B cell (primary cell): Measurements from ENCODE around the gene INPP5B. TPM values are rescaled to one million over a fixed set of nuclear protein-coding genes. Genes with fewer than 3 reads are reported as not detected.

Experiments used
- ATAC-seq: fragments of 200-7000 bp; cut with Tn5 transposase; one replicate; pipeline ENCODE4 v1.10.0; 2021; ENCODE audit warnings: low read depth, mild to moderate bottlenecking, moderate number of reproducible peaks, moderate library complexity
- CTCF ChIA-PET: fragments of 350-600 bp; sonication (Branson Sonifier 250); formaldehyde crosslinking; loops from one replicate; lab custom pipeline; 2021; ENCODE audit warnings: antibody characterized with exemption, inconsistent platforms; lab: Charles Lee
- POLR2A ChIA-PET: fragments of 350-600 bp; sonication (Branson Sonifier 250); formaldehyde crosslinking; loops from one replicate; lab custom pipeline; 2021; ENCODE audit warnings: antibody characterized with exemption; lab: Charles Lee
- DNase-seq: peaks from one replicate; pipeline ENCODE4 v3.0.0; 2013
- H2AFZ ChIP-seq: 2 replicates; pipeline ENCODE4 v1.6.1; 2012; ENCODE audit warnings: mild to moderate bottlenecking, low read depth, low read length; ENCODE audit not compliant: insufficient read depth, poor library complexity, severe bottlenecking
- H3K27ac ChIP-seq, 2 donors: 1 replicate in 1 of 2; 2 replicates in 1 of 2; pipeline ENCODE4 v1.5.1; 2012 to 2013; ENCODE audit warnings: low read length in 2 of 2, mild to moderate bottlenecking in 2 of 2, moderate library complexity in 1 of 2
- H3K27me3 ChIP-seq, 4 experiments: fragments of 200-600 bp in 1 of 4; sonication (generic) in 1 of 4; replicated peaks in 1 of 4; 1 replicate in 2 of 4; 2 replicates in 2 of 4; pipeline versions ENCODE4 v1.6.1 to v1.7.0; 2013 to 2016; ENCODE audit warnings: low read length in 3 of 4, mild to moderate bottlenecking in 2 of 4, mixed read lengths in 1 of 4, moderate library complexity in 1 of 4; ENCODE audit not compliant: insufficient read depth in 4 of 4, control insufficient read depth in 3 of 4; ENCODE audit errors: control extremely low read depth in 1 of 4
- H3K36me3 ChIP-seq, 2 experiments: replicated peaks in 1 of 2; 1 replicate in 1 of 2; 2 replicates in 1 of 2; pipeline versions ENCODE4 v1.6.1 to v1.7.1; 2013; ENCODE audit warnings: low read length in 1 of 2; ENCODE audit not compliant: insufficient read depth in 2 of 2, control insufficient read depth in 1 of 2; ENCODE audit errors: control extremely low read depth in 1 of 2, extremely low read depth in 1 of 2
- H3K4me1 ChIP-seq, 2 donors: fragments of 200-600 bp in 1 of 2; sonication (generic) in 1 of 2; 1 replicate in 1 of 2; 2 replicates in 1 of 2; pipeline versions ENCODE4 v1.5.1 to v1.6.1; 2013 to 2017; ENCODE audit warnings: low read length in 2 of 2; ENCODE audit not compliant: control insufficient read depth in 2 of 2, insufficient read depth in 2 of 2
- H3K4me2 ChIP-seq: replicated peaks from 2 replicates; pipeline ENCODE3; 2012; ENCODE audit warnings: mild to moderate bottlenecking, low read depth, low read length; ENCODE audit not compliant: poor library complexity, severe bottlenecking
- H3K4me3 ChIP-seq, 5 experiments: fragments of 200-600 bp in 1 of 5; sonication (generic) in 1 of 5; 1 replicate in 3 of 5; 2 replicates in 2 of 5; pipeline versions ENCODE4 v1.5.1 to v1.7.0; 2011 to 2016; ENCODE audit warnings: low read length in 4 of 5, mild to moderate bottlenecking in 4 of 5, low read depth in 2 of 5, control low read depth in 1 of 5, moderate library complexity in 1 of 5; ENCODE audit not compliant: insufficient read depth in 1 of 5; ENCODE audit errors: control extremely low read depth in 1 of 5, extremely low read depth in 1 of 5
- H3K79me2 ChIP-seq: fragments of 200-600 bp; sonication (generic); one replicate; pipeline ENCODE4 v1.6.0; 2016; ENCODE audit warnings: low read length; ENCODE audit not compliant: control insufficient read depth, insufficient read depth
- H3K9ac ChIP-seq: fragments of 200-600 bp; sonication (generic); 2 replicates; pipeline ENCODE4 v1.6.1; 2017; ENCODE audit warnings: mild to moderate bottlenecking, low read length, moderate library complexity
- H3K9me3 ChIP-seq, 3 donors: one replicate each; pipeline versions ENCODE4 v1.6.1 to v1.7.1; 2013; ENCODE audit warnings: low read length in 2 of 3; ENCODE audit not compliant: control insufficient read depth in 2 of 3, insufficient read depth in 1 of 3; ENCODE audit errors: control extremely low read depth in 1 of 3
- H4K20me1 ChIP-seq: 2 replicates; pipeline ENCODE4 v1.6.0; 2012; ENCODE audit warnings: mild to moderate bottlenecking, low read length; ENCODE audit not compliant: insufficient read depth, control insufficient read depth, poor library complexity, severe bottlenecking
- H3K27ac Mint-ChIP-seq: one replicate; pipeline ENCODE4 v1.8.0; 2021; ENCODE audit warnings: mixed read lengths
- H3K27me3 Mint-ChIP-seq: one replicate; pipeline ENCODE4 v1.8.0; 2021; ENCODE audit warnings: mixed read lengths
- H3K4me1 Mint-ChIP-seq: one replicate; pipeline ENCODE4 v1.8.0; 2021; ENCODE audit warnings: mixed read lengths
- H3K4me3 Mint-ChIP-seq: one replicate; pipeline ENCODE4 v1.8.0; 2021; ENCODE audit warnings: mixed read lengths
- H3K9me3 Mint-ChIP-seq: one replicate; pipeline ENCODE4 v1.8.0; 2022; ENCODE audit warnings: mixed read lengths; ENCODE audit not compliant: insufficient read depth
- CTCF ChIP-seq: fragments of 200-600 bp; IDR thresholded peaks from one replicate; pipeline ENCODE4 v1.8.0; 2022; ENCODE audit warnings: antibody characterized with exemption, mild to moderate bottlenecking
- EZH2 ChIP-seq: IDR thresholded peaks from 2 replicates; pipeline ENCODE4 v1.6.1; 2012; ENCODE audit warnings: borderline replicate concordance, low read depth, mild to moderate bottlenecking, moderate library complexity, low read length; ENCODE audit not compliant: insufficient read depth, poor library complexity, severe bottlenecking
- WGBS: methylation state at CpG from one replicate; pipeline ENCODE4 v1.1.5; 2013; ENCODE audit warnings: missing lambda C conversion rate; ENCODE audit not compliant: insufficient coverage; 5-methylcytosine and 5-hydroxymethylcytosine counted together
- intact Hi-C: fragments of 100-400 bp; cut with micrococcal nuclease; formaldehyde crosslinking; loops from one replicate; pipeline ENCODE4 v1.10.0; 2022
- polyA plus RNA-seq: library from polyadenylated mRNA; depleted of rRNA; stranded (reverse); fragments of >200 nt; gene quantifications from 2 replicates; pipeline ENCODE4 v1.2.3, GENCODE V29; 2012
- total RNA-seq, 2 donors: library from RNA; stranded (reverse); fragments of 120-200 nt in 1 of 2; gene quantifications; 1 replicate in 1 of 2; 2 replicates in 1 of 2; pipeline versions ENCODE4 v1.2.3 to v1.2.4, GENCODE V29; 2013 to 2022

The INPP5B gene
- total and polyA plus RNA-seq, 2 donors (not counting 1 experiment from before 2014, with no cell fraction given): 45.4 to 63.3 TPM

DNA sequence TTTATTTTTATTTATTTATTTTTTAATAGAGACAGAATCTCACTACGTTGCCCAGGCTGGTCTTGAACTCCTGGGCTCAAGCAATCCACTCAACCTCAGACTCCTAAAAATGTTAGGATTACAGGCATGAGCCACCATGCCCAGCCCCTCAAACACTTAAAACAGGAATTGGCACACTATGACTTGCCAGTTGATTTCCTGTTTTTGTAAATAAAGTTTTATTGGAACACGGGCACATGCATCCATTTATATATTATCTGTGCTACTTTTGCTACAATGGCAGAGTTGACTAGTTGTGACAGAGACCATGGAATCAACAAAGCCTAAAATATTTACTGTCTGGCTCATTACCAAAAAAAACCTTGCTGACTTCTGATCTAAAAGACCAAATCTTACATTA lies 122.9 kb downstream of the INPP5B start:
- Histone ChIP-seq H3K27ac (no peak overlapping the region), H3K79me2 (peaks cover under 1% of the 10 kb centered on the region), H3K27me3 (no peaks in the 10 kb centered on the region), H3K9ac (no peak overlapping the region), H3K9me3 (no peaks in the 10 kb centered on the region), H3K4me2 (no peak overlapping the region), H3K4me1 (peaks cover 6 to 13% of the 10 kb centered on the region in 2 donors), H3K4me3 (no peak overlapping the region), H4K20me1 (no peaks in the 10 kb centered on the region), H3K36me3 (peaks cover 5 to 38% of the 10 kb centered on the region in 2 experiments), H2AFZ (no peak overlapping the region)
- intact Hi-C loops: no loop called here
- no CpG with 5 or more reads among the region's 2 CpGs for WGBS
- POLR2A ChIA-PET: no interaction called here
- ATAC-seq (no peak), DNase-seq (no peak)
- H3K4me3 Mint-ChIP-seq: no peak overlapping the region
- TF ChIP-seq CTCF: no peak
- no peak for TF ChIP-seq EZH2
- no peaks in the 10 kb centered on the region for H3K27me3 Mint-ChIP-seq
- peaks cover 18% of the 10 kb centered on the region for H3K4me1 Mint-ChIP-seq
- no peak overlapping the region for H3K27ac Mint-ChIP-seq
- CTCF ChIA-PET: interaction anchor here (1.6 kb wide), 1 partner anchor 12 kb away, joined by 6 read pairs; no protein-coding TSS in a partner anchor
- H3K9me3 Mint-ChIP-seq: no peaks in the 10 kb centered on the region

DNA sequence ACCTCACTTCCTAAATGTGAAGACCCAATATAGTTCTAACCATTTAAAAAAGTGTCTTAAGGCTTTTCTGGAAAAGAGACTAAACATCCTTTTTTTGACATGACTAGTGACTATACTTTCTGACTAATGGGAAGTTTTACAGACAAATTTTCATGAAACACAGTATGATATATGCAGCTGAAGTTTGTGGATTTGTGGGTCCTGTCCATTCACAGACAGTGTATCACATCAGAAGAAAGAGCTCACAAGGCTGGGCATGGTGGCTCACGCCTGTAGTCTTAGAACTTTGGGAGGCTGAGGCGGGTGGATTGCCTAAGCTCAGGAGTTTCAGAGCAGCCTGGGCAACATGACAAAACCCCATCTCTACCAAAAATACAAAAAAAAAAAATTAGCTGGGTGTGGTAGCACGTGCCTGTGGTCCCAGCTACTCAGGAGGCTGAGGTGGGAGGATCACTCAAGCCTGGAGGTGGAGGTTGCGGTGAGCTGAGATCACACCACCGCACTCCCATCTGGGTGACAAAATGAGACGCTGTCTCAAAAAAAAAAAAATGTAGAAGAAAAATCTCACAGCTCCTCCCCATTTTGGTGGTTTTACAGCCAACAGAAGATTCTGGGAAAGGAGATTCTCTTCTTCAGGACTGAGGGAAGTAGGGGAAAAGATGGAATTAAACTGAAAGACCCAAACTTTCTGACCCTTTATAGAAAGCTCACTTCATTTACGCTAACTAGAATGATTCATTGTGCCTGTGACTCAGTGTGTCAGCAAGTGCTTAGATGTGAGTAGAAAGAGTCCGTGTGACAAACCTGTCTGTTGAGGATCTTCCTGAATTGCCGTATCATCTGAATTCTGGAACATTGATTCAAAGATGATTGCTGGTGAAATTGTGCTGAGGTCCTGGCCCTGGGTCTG lies 123.7 kb downstream of the INPP5B start:
- no peaks in the 10 kb centered on the region for H3K27me3 ChIP-seq
- Mint-ChIP-seq H3K4me1 (peaks cover 18% of the 10 kb centered on the region), H3K4me3 (no peak overlapping the region), H3K27ac (no peak overlapping the region), H3K9me3 (no peaks in the 10 kb centered on the region), H3K27me3 (no peaks in the 10 kb centered on the region)
- H3K36me3 ChIP-seq: peaks cover 5 to 38% of the 10 kb centered on the region in 2 experiments
- TF ChIP-seq EZH2 (no peak), CTCF (no peak)
- no peak overlapping the region for H3K4me2 ChIP-seq
- intact Hi-C loops: no loop called here
- POLR2A ChIA-PET: no interaction called here
- DNase-seq: no peak
- H4K20me1 ChIP-seq: no peaks in the 10 kb centered on the region
- no peaks in the 10 kb centered on the region for H3K9me3 ChIP-seq
- H3K79me2 ChIP-seq: peaks cover 4% of the 10 kb centered on the region
- no peak overlapping the region for H3K27ac ChIP-seq
- H2AFZ ChIP-seq: no peak overlapping the region
- no peak overlapping the region for H3K4me3 ChIP-seq
- 92% methylated on average over 3 of the region's 9 CpGs for WGBS
- H3K9ac ChIP-seq: no peak overlapping the region
- H3K4me1 ChIP-seq: peaks cover 6 to 13% of the 10 kb centered on the region in 2 donors
- no peak for ATAC-seq
- CTCF ChIA-PET: interaction anchor here (1.0 to 1.6 kb wide), 3 partner anchors 11 to 71 kb away, joined by 3 to 6 read pairs (median 4); partner anchors contain the start of gene MTF1
